Right cardiac atrium (tissue), 5 donors: ENCODE data around the gene RNPEP. TPM values are rescaled to one million over a fixed set of nuclear protein-coding genes. Genes with fewer than 3 reads are reported as not detected.
A peak's percentile ranks its signal among the peaks of the same experiment; 100 is the strongest.
"Not testable (repeated sequence)": the region's sequence is repeated elsewhere in the genome, so short reads cannot be mapped to it uniquely, and the experiment has no call there.

Experiments used
- ATAC-seq, 2 donors: fragments of 200-7000 bp; cut with Tn5 transposase; one replicate each; pipeline versions ENCODE4 v1.8.0 to v1.9.1; 2020; ENCODE audit warnings: moderate library complexity in 2 of 2, mild to moderate bottlenecking in 1 of 2
- DNase-seq, 3 donors: peaks; one replicate each; pipeline ENCODE4 v3.0.0-alpha.2; 2020
- H3K27ac ChIP-seq: one replicate; pipeline ENCODE4 v1.5.1; 2013; ENCODE audit warnings: mild to moderate bottlenecking, low read length, control low read depth, moderate library complexity
- H3K27me3 ChIP-seq: one replicate; pipeline ENCODE4 v1.6.1; 2013; ENCODE audit not compliant: control insufficient read depth, insufficient read depth
- H3K4me1 ChIP-seq: one replicate; pipeline ENCODE4 v1.6.1; 2013; ENCODE audit warnings: low read length; ENCODE audit not compliant: control insufficient read depth, insufficient read depth
- H3K4me3 ChIP-seq: one replicate; pipeline ENCODE4 v1.5.1; 2013; ENCODE audit warnings: low read length, control low read depth
- H3K9me3 ChIP-seq: one replicate; pipeline ENCODE4 v1.6.1; 2013; ENCODE audit warnings: low read length; ENCODE audit not compliant: control insufficient read depth
- WGBS: extraction: QIAGEN DNeasy Blood & Tissue Kit; methylation state at CpG from one replicate; pipeline ENCODE4 v1.1.7; 2013; 5-methylcytosine and 5-hydroxymethylcytosine counted together
- intact Hi-C, 4 donors: fragments of 100-400 bp; cut with DNase I; formaldehyde crosslinking; loops; one replicate each; pipeline versions ENCODE4 v1.11.0 to v1.14.0; 2022 to 2023
- polyA plus RNA-seq: library from polyadenylated mRNA; stranded (reverse); fragments of 200-250 nt; gene quantifications from one replicate; pipeline ENCODE4 v1.2.3, GENCODE V29; 2013
- total RNA-seq, 4 donors: library from RNA; stranded (reverse); fragmentation: NEBNext Ultra II Directional; extraction: Animal tissue kit (Norgen Biotek cat#: 25700); gene quantifications; one replicate each; pipeline ENCODE4 v1.2.1, GENCODE V29; 2021
- donor health status: healthy with polysubstance abuse.
- donor health status: DM: no; HTN: yes; CAD: no.
- donor health status: DM: no; HTN: no; CAD: no.
- donor health status: DM: no; HTN: yes; CAD: no; lungs with severe emphysema.
- donor health status: DM: yes; HTN: yes; CAD: no.

Gene RNPEP
- total and polyA plus RNA-seq, 5 donors, result 14.1 to 19.4 (median 18.7) TPM

GRCh38 chr1:201958348-201958747 lies 24.1 kb upstream of the RNPEP start:
- Histone ChIP-seq H3K9me3 (no peaks in the 10 kb centered on the region), H3K27ac (no peak overlapping the region), H3K27me3 (no peaks in the 10 kb centered on the region), H3K4me3 (no peak overlapping the region), H3K4me1 (no peaks in the 10 kb centered on the region)
- DNase-seq (no peak), ATAC-seq (no peak)
- WGBS, result 80% methylated on average over 5 of the region's 5 CpGs
- intact Hi-C loops, result loop anchor here in 1 of 4 donors (5.0 kb wide), 1 partner anchor 61 kb away; no protein-coding TSS in a partner anchor

DNA sequence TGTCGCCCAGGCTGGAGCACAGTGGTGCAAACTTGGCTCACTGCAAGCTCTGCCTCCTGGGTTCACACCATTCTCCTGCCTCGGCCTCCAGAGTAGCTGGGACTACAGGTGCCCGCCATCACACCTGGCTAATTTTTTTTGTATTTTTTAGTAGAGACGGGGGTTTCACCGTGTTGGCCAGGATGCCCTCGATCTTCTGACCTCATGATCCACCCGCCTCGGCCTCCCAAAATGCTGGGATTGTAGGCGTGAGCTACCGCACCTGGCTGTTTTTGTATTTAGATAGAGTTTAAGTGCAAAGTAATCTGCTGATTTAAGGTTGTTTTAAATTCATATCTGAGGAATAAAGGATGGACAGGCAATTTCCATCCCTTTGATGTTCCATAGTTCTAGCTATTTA lies 20.1 kb upstream of the RNPEP start:
- ATAC-seq, H3K4me3 ChIP-seq, H3K4me1 ChIP-seq, intact Hi-C loops, DNase-seq, H3K27me3 ChIP-seq, H3K27ac ChIP-seq, H3K9me3 ChIP-seq: not testable (repeated sequence)
- WGBS, result 90% methylated on average over 10 of the region's 10 CpGs

- intact Hi-C loops, result no loop called here
- Histone ChIP-seq H3K4me3 (no peak overlapping the region), H3K27ac (no peak overlapping the region), H3K9me3 (no peaks in the 10 kb centered on the region), H3K4me1 (no peaks in the 10 kb centered on the region), H3K27me3 (no peaks in the 10 kb centered on the region)
- ATAC-seq (no peak), DNase-seq (no peak)
- WGBS, result 85% methylated on average over 1 of the region's 1 CpG
Observed at GRCh38 chr1:201964261-201964660, 18.2 kb upstream of the RNPEP start.

GRCh38 chr1:201966171-201966570 lies 16.3 kb upstream of the RNPEP start:
- no peak overlapping the region for H3K27ac ChIP-seq
- WGBS, result 90% methylated on average over 5 of the region's 5 CpGs
- H3K27me3 ChIP-seq, result no peaks in the 10 kb centered on the region
- no peaks in the 10 kb centered on the region for H3K9me3 ChIP-seq
- ATAC-seq (no peak), DNase-seq (no peak)
- H3K4me3 ChIP-seq, result no peak overlapping the region
- intact Hi-C loops, result no loop called here
- H3K4me1 ChIP-seq, result no peaks in the 10 kb centered on the region

GRCh38 chr1:201968202-201968925 lies 14.1 kb upstream of the RNPEP start:
- Histone ChIP-seq H3K9me3 (no peaks in the 10 kb centered on the region), H3K27ac (no peak overlapping the region), H3K4me1 (no peaks in the 10 kb centered on the region), H3K4me3 (no peak overlapping the region), H3K27me3 (no peaks in the 10 kb centered on the region)
- ATAC-seq (no peak), DNase-seq (no peak)
- 89% methylated on average over 16 of the region's 16 CpGs for WGBS
- intact Hi-C loops, result no loop called here

DNA sequence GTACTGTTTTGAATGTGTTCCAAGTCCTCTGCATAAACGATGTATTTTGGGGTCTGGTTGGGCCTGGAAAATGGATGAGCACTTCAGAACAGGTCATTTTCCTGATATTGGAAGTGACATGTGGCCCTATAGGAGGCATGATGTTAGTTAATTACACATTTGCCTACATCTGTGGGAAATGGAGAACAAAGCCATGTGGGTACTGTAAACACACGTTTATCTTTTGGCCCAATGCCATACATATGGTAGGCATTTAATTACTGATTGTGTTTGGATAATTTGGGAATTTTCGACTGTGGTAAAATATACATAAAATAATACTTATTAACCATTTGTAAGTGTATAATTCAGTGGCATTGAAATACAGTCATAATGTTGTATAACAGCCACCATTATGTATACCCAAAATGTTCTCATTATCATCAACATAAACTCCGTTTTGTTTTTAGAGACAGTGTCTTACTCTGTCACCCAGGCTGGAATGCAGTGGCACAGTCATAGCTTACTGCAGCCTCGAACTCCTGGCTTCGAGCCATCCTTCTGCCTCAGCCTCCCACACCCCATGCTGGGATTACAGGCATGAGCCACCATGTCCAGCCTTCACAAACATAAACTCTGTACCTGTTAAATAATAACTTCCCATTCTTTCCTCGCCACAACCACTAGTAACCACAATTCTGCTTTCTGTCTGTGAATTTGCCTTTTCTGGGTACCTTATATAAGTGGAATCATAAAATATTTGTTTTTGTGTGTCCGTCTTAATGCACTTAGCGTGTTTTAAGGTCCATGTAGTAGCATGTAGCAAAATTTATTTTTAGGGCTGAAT lies 11.9 kb upstream of the RNPEP start:
- Histone ChIP-seq H3K9me3 (no peaks in the 10 kb centered on the region), H3K4me1 (no peaks in the 10 kb centered on the region), H3K4me3 (no peak overlapping the region), H3K27ac (no peak overlapping the region), H3K27me3 (no peaks in the 10 kb centered on the region)
- ATAC-seq (no peak), DNase-seq (peak in 1 of 3 donors; percentile 31)
- 50% methylated on average over 9 of the region's 9 CpGs for WGBS
- intact Hi-C loops, result loop anchor here in 3 of 4 donors (5.0 kb wide), 3 partner anchors 73 to 93 kb away; no protein-coding TSS in a partner anchor

DNA sequence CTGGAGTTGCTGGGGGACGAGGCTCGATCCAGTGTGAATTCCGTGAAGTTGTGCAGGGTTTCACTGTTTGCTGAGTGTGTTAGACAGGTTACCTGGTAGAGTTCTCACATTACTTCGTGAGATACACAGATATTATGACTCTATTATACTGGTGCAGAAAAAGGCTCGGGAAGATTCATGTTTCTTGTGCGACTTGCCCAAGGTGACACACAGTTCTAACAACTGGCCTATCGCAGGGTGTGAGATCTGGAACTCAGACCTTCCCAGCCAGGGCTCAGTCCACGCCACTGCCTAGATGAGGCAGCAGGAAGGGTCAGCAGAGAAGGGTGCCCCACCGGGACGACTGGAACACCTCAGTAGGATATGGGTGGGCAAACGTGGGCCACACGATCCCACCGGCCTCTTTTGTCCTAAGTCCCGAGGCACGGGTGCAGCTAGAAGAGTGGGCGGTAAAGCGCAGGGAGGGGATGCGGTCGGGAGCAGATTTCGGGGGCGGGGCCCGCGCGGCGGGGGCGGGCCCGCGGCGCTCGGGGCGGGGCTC lies 296 bp upstream of the RNPEP start:
- H3K4me1 ChIP-seq, result peaks cover 2% of the 10 kb centered on the region
- peak overlapping the region; percentile 57 for H3K27ac ChIP-seq
- no peaks in the 10 kb centered on the region for H3K27me3 ChIP-seq
- peak overlapping the region; percentile 89 for H3K4me3 ChIP-seq
- peak; percentile 80 to 93 (median 92) for DNase-seq
- peak; percentile 34 to 40 for ATAC-seq
- intact Hi-C loops, result no loop called here
- WGBS, result 8% methylated on average over 31 of the region's 31 CpGs
- H3K9me3 ChIP-seq, result no peaks in the 10 kb centered on the region

- H3K4me3 ChIP-seq, result peak overlapping the region; percentile 89
- peaks cover 2% of the 10 kb centered on the region for H3K4me1 ChIP-seq
- peak overlapping the region; percentile 90 for H3K27ac ChIP-seq
- ATAC-seq (no peak), DNase-seq (no peak)
- no peaks in the 10 kb centered on the region for H3K27me3 ChIP-seq
- 10% methylated on average over 11 of the region's 11 CpGs for WGBS
- intact Hi-C loops, result no loop called here
- no peaks in the 10 kb centered on the region for H3K9me3 ChIP-seq
Observed at GRCh38 chr1:201983380-201983805, 945 bp downstream of the RNPEP start.

GRCh38 chr1:201984446-201984845 lies 2.0 kb downstream of the RNPEP start:
- no peak for DNase-seq
- ATAC-seq, result no peak
- intact Hi-C loops, result no loop called here
- no peak overlapping the region for H3K4me3 ChIP-seq
- H3K27ac ChIP-seq, result peak overlapping the region; percentile 7
- 98% methylated on average over 3 of the region's 3 CpGs for WGBS
- no peaks in the 10 kb centered on the region for H3K27me3 ChIP-seq
- H3K4me1 ChIP-seq, result peaks cover 2% of the 10 kb centered on the region
- H3K9me3 ChIP-seq, result no peaks in the 10 kb centered on the region

- Histone ChIP-seq H3K4me1 (peaks cover 2% of the 10 kb centered on the region), H3K27ac (no peak overlapping the region), H3K27me3 (no peaks in the 10 kb centered on the region), H3K9me3 (no peaks in the 10 kb centered on the region), H3K4me3 (no peak overlapping the region)
- intact Hi-C loops, result no loop called here
- ATAC-seq, result no peak
- DNase-seq, result no peak
- 75% methylated on average over 2 of the region's 2 CpGs for WGBS
Observed at GRCh38 chr1:201985355-201985754, 2.9 kb downstream of the RNPEP start.

DNA sequence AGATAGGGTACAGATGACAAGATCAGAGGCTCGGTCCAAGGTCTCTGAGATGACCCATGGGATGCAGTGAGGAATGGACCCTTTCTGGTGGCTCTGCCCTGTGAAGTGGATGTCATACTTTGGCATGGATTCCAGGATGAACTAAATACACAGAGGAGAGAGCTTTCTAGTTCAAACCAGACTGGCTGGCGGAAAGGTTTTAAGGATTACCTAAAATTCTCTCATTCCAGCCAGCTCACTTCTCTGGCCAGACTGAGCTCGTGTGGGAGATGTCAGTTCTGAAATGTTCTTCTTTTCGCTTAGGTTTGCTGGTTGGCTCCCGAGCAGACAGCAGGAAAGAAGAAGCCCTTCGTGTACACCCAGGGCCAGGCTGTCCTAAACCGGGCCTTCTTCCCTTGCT lies 6.2 kb downstream of the RNPEP start:
- Histone ChIP-seq H3K4me1 (peaks cover 2% of the 10 kb centered on the region), H3K27me3 (no peaks in the 10 kb centered on the region), H3K4me3 (no peak overlapping the region), H3K27ac (no peak overlapping the region), H3K9me3 (no peaks in the 10 kb centered on the region)
- ATAC-seq (no peak), DNase-seq (no peak)
- WGBS, result 75% methylated on average over 7 of the region's 7 CpGs
- intact Hi-C loops, result no loop called here
